Iris pigment epithelial cell (primary cell): ENCODE measurements around the gene USF3.

ENCODE experiments used
- DNase-seq: peaks from one replicate; pipeline ENCODE4 v3.0.0-alpha.2; 2011; ENCODE audit warnings: low read depth

USF3 gene

DNA sequence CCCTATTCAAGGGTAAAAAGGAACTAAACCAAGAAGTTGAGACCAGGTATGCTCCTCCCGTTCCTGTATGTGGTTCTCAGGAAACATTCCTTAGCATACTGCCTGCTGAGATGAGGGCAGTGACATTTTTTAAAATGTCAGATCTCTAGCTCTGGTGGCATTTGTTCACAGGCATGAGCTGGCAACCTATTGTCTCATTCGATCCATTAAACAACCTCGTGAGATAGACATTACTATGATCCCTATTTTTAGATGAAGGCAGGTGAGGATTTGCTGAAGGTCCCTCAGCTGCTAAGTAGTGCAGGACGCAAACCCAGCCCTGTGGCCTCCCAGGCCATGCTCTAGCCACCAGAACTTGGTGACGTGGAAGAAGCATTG, 89.2 kb downstream of the USF3 start:
- no peak for DNase-seq

DNA sequence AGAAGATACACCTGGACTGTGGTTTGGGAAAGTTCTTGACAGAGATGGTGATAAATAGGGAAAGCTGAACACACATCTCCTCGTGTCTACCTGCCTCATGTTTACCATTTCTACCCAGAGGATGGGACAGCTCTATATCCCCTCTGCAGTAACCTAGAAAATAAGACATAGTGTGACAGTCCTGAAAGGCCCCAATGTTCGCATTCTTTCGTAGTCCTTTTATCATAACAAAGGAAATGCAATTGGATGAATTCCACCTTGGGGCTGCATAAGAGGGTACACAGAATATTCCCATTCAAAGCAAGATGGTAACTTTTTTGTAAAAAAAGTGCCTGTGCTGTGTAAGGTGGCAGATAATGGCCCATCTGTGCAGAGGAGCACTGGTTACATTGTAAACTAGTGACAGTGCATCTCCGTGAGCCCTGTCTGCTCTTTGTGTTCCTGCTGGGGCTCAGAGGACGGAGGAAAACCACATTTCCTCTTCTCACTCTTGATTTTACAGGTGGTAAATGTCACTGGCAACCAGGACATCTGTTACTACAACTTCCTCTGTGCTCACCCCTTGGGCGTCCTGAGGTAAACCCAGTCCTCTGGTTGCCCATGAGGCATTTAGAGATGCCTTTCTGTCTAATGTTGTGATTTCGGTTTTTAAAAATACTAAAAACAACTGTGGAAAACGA, 89.8 kb downstream of the USF3 start:
- no peak for DNase-seq

DNA sequence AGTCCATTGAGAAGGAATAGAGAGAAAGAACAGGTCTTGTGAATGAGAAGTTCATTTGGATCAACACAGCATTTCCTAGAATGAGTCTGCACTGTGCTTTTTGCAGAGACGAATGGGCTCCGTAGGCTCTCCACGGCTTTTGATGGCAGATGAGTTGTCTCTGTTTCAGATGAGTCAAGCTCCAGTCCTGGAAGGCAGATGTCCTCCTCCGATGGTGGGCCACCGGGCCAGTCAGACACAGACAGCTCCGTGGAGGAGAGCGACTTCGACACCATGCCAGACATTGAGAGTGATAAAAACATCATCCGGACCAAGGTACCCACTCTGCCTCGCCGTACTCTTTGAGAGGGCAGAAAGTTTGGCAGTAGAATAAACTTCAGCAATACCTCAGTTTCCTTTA, 93.6 kb downstream of the USF3 start:
- no peak for DNase-seq

DNA sequence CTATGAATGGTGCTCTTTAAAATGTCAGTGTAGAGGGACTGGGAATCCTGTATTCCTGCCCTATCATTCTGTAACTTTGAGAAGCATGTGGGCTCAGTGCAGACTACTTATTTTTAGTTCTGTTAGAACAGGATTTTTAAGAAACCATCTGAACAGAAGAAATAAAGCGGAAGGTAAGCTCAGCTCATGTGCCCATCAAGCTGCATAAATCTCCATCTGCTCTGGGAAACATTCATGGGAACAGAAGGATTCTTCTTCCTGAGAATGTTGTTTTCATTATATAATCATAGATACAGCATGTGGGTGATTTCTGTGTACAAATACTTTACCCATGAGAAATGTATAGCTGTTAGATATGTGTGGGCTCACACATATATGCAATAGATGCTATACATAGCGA, 94.2 kb downstream of the USF3 start:
- DNase-seq = no peak

DNA sequence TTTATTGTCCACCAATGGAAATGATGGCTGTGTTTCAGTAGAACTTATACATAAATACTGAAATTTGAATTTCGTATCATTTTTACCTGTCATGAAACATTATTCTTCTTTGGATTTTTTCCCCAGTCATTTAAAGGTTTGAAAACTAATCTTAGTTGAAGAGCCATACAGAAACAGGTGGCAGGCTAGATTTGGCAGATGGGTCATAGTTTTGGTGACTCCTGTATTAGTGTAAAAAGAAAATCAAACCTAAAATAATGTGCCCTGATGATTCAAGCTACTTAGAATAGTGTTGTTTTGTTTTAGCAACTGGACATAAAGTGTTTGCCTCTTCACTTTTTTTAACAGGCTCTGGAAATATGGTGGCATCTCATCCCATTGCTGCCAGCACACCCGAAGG, 95.2 kb downstream of the USF3 start:
- no peak for DNase-seq

DNA sequence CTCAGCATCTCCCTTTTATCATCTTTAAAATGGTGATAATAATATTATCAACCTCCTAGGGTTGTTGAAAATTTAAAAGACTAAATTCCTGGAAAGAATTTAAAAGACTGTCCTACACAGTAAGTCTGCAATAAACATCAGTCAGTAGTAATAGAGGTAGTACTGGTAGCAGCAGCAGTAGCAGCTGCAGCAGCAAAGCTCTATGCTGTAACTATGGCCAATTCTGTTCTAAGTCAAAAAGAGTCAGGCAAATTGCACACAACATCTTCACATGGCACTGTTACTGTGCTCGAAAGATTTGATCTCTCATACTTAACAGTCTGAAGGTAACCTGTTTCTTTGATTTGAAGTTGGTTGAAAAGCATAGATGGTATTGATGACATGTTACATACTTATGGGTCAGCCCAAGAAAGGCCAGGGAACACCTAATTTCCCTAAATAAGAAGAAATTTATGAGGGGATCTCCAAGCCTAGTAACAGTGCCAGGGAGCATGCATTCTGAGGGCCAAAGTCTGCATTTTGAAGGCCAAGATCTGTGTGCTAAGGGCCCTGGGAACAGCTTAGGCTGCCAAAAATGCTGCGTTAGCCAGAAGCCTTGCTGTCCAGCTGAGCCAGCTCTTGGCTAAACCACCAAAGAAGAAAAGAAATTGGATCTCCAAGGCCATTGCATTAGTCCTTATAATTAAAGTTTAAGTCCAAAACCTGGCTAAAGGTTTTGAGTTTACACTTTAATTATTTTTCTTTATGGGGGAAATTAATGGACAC, 95.8 kb downstream of the USF3 start:
- no peak for DNase-seq
